ENCODE results near the gene ACAP3.

- TF ChIP-seq CTCF (conservative IDR thresholded peaks at IDR 0.05; ENCODE audit: low read length) (no peak), EZH2phosphoT487 (IDR thresholded peaks at IDR 0.05; ENCODE audit: borderline replicate concordance) (no peak)
Observed at GRCh38 chr1:1355416-1355815, 47.7 kb upstream of the ACAP3 start.

Measured in Loucy (cell line).